Type B pancreatic cell (in vitro differentiated cells): Measurements from ENCODE around the gene EIF2S3B. TPM values are rescaled to one million over a fixed set of nuclear protein-coding genes. Genes with fewer than 3 reads are reported as not detected.
"Not testable (repeated sequence)": the region's sequence is repeated elsewhere in the genome, so short reads cannot be mapped to it uniquely, and the experiment has no call there.

ENCODE experiments used
- DNase-seq: peaks from one replicate; pipeline ENCODE4 v3.0.0; 2021; ENCODE audit warnings: mixed read lengths; ENCODE audit not compliant: unreplicated experiment; ENCODE audit errors: extremely low spot score
- H3K27ac Mint-ChIP-seq: 2 replicates; pipeline ENCODE4 v1.8.0; 2021; ENCODE audit warnings: mild to moderate bottlenecking, mixed read lengths
- H3K27me3 Mint-ChIP-seq: 2 replicates; pipeline ENCODE4 v1.8.0; 2021; ENCODE audit warnings: mixed read lengths
- H3K36me3 Mint-ChIP-seq: 2 replicates; pipeline ENCODE4 v1.8.0; 2021; ENCODE audit warnings: mixed read lengths
- H3K4me1 Mint-ChIP-seq: one replicate; pipeline ENCODE4 v1.8.0; 2021; ENCODE audit warnings: mixed read lengths; ENCODE audit not compliant: unreplicated experiment
- H3K4me3 Mint-ChIP-seq: 2 replicates; pipeline ENCODE4 v1.8.0; 2021; ENCODE audit warnings: mild to moderate bottlenecking, mixed read lengths
- H3K9me3 Mint-ChIP-seq: 2 replicates; pipeline ENCODE4 v1.8.0; 2021; ENCODE audit warnings: mixed read lengths
- CTCF ChIP-seq: fragments of 200-600 bp; sonication (generic); conservative IDR thresholded peaks from 2 replicates; pipeline ENCODE4 v1.5.0; 2021; ENCODE audit warnings: antibody characterized with exemption, mild to moderate bottlenecking
- long read RNA-seq: library from polyadenylated mRNA; unstranded; transcript quantifications from one replicate; pipeline ENCODE4 v2.0.0, GENCODE V29; 2020
- total RNA-seq: library from RNA; stranded (reverse); gene quantifications from 2 replicates; pipeline ENCODE4 v1.2.1, GENCODE V29; 2021; ENCODE audit warnings: low replicate concordance

EIF2S3B gene
- total RNA-seq: 0.80 and 0.90 TPM in 2 replicates
- long read RNA-seq: 0 reads

- H3K27me3 Mint-ChIP-seq: no peaks in the 10 kb centered on the region
- H3K4me3 Mint-ChIP-seq: no peak within 1 kb of the TSS
- H3K9me3 Mint-ChIP-seq: no peaks in the 10 kb centered on the region
- H3K4me1 Mint-ChIP-seq: no peaks in the 10 kb centered on the region
- H3K36me3 Mint-ChIP-seq: no peaks in the 10 kb centered on the region
- no peak for TF ChIP-seq CTCF
- DNase-seq: no peak
- H3K27ac Mint-ChIP-seq: no peak within 1 kb of the TSS
Observed at GRCh38 chr12:10505620-10506019, at the start of gene EIF2S3B. Gene EIF2S3B (plus strand): TSS chr12:10505890. CDS start chr12:10505903, 13 bp downstream.

- Mint-ChIP-seq H3K27me3 (peaks cover 6% of the 10 kb centered on the region), H3K4me3 (no peak overlapping the region), H3K4me1 (no peaks in the 10 kb centered on the region), H3K36me3 (peaks cover 3% of the 10 kb centered on the region), H3K9me3 (peaks cover 24% of the 10 kb centered on the region), H3K27ac (no peak overlapping the region)
- DNase-seq: no peak
- TF ChIP-seq CTCF: no peak
Observed at GRCh38 chr12:10456856-10457255, 48.8 kb upstream of the EIF2S3B start.

- H3K27ac Mint-ChIP-seq: no peak overlapping the region
Observed at GRCh38 chr12:10457760-10458159, 47.9 kb upstream of the EIF2S3B start.

GRCh38 chr12:10466311-10466710, 39.4 kb upstream of the EIF2S3B start:
- H3K4me3 Mint-ChIP-seq: no peak overlapping the region
- TF ChIP-seq CTCF: no peak
- H3K27me3 Mint-ChIP-seq: peaks cover 14% of the 10 kb centered on the region
- H3K27ac Mint-ChIP-seq: no peak overlapping the region
- no peaks in the 10 kb centered on the region for H3K9me3 Mint-ChIP-seq
- no peaks in the 10 kb centered on the region for H3K36me3 Mint-ChIP-seq
- no peaks in the 10 kb centered on the region for H3K4me1 Mint-ChIP-seq
- no peak for DNase-seq

More at GRCh38 chr12:10457760-10458159, 47.9 kb upstream of the EIF2S3B start:
- H3K9me3 Mint-ChIP-seq: peaks cover 24% of the 10 kb centered on the region
- no peak for TF ChIP-seq CTCF
- peaks cover 3% of the 10 kb centered on the region for H3K36me3 Mint-ChIP-seq
- H3K4me1 Mint-ChIP-seq: no peaks in the 10 kb centered on the region
- H3K27me3 Mint-ChIP-seq: peaks cover 6% of the 10 kb centered on the region
- no peak overlapping the region for H3K4me3 Mint-ChIP-seq
- no peak for DNase-seq

- no peak for TF ChIP-seq CTCF
- no peak overlapping the region for H3K27ac Mint-ChIP-seq
- H3K27me3 Mint-ChIP-seq: peaks cover 14% of the 10 kb centered on the region
- DNase-seq: no peak
- H3K4me1 Mint-ChIP-seq: no peaks in the 10 kb centered on the region
- no peaks in the 10 kb centered on the region for H3K9me3 Mint-ChIP-seq
- H3K36me3 Mint-ChIP-seq: no peaks in the 10 kb centered on the region
- H3K4me3 Mint-ChIP-seq: no peak overlapping the region
Observed at GRCh38 chr12:10469701-10470100, 36.0 kb upstream of the EIF2S3B start.

GRCh38 chr12:10472808-10473207, 32.9 kb upstream of the EIF2S3B start:
- H3K36me3 Mint-ChIP-seq, H3K4me1 Mint-ChIP-seq: not testable (repeated sequence)

GRCh38 chr12:10481901-10482300, 23.8 kb upstream of the EIF2S3B start:
- not testable (repeated sequence) for H3K4me1 Mint-ChIP-seq, H3K36me3 Mint-ChIP-seq, H3K27ac Mint-ChIP-seq, H3K9me3 Mint-ChIP-seq, H3K4me3 Mint-ChIP-seq, H3K27me3 Mint-ChIP-seq, DNase-seq

More at GRCh38 chr12:10472808-10473207, 32.9 kb upstream of the EIF2S3B start:
- not testable (repeated sequence) for H3K4me3 Mint-ChIP-seq, H3K9me3 Mint-ChIP-seq, DNase-seq, H3K27me3 Mint-ChIP-seq, H3K27ac Mint-ChIP-seq

- not testable (repeated sequence) for H3K36me3 Mint-ChIP-seq, H3K27ac Mint-ChIP-seq, H3K4me3 Mint-ChIP-seq, H3K4me1 Mint-ChIP-seq, H3K9me3 Mint-ChIP-seq, DNase-seq
- peaks cover 12% of the 10 kb centered on the region for H3K27me3 Mint-ChIP-seq
Observed at GRCh38 chr12:10487328-10487727, 18.4 kb upstream of the EIF2S3B start.
